DMS79 treated with DMSO at 0.1 percent for 48 hours (cell line): ENCODE data around the gene TJP3.
"Not testable (repeated sequence)": the region's sequence is repeated elsewhere in the genome, so short reads cannot be mapped to it uniquely, and the experiment has no call there.

ENCODE experiments used
- DNase-seq: peaks from one replicate; lab custom pipeline; 2025; lab: John Stamatoyannopoulos, UW

The TJP3 gene

DNA sequence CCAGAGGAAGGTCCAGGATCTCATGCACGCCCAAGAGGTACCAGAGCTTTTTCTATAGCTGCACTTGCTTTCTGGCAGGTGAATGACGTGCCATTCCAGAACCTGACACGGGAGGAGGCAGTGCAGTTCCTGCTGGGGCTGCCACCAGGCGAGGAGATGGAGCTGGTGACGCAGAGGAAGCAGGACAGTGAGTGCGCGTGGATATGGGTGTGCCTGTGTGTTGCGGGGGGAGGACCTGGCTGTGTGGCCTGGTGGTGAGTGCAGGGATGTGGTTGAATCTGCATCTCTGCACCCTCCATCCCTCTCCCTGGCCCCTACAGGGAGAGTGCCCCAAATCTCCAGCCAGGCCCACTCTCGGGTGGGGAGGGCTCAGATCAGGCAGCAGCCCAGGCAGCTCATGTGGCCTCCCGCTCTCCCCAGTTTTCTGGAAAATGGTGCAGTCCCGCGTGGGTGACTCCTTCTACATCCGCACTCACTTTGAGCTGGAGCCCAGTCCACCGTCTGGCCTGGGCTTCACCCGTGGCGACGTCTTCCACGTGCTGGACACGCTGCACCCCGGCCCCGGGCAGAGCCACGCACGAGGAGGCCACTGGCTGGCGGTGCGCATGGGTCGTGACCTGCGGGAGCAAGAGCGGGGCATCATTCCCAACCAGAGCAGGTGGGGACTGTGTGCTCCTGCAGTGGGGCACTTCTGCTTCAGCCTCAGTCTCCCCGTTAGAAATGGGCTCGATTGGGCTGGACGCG lies 30.5 kb downstream of the TJP3 start:
- DNase-seq: no peak

DNA sequence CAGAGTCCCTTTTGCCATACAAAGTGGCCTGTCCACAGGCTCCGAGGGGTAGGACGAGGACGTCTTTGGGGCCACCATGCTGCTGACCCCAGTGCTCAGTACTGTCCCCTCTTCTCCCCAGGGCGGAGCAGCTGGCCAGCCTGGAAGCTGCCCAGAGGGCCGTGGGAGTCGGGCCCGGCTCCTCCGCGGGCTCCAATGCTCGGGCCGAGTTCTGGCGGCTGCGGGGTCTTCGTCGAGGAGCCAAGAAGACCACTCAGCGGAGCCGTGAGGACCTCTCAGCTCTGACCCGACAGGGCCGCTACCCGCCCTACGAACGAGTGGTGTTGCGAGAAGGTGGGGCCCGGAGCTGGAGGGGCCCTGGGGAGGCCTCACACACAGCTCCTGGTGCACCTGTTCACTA lies 32.2 kb downstream of the TJP3 start:
- no peak for DNase-seq

DNA sequence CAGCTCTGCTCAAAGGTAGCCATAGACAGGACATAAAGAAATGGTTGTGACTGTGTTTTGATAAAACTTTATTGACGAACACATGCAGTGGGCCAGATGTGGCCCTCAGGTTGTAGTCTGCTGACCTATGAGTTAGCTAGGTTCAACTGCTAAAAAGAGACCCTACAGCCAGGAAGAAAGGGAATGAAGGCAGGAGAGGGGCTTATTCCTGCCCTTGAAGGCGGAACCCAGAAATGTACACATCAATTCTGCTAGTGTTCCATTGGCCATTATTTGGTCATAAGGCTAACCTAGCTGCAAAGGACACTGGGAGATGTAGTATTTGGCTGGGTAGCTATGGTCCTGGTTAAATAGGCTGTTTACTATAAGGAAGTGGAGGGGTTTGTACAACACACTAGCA lies 35.3 kb downstream of the TJP3 start:
- DNase-seq: no peak

- DNase-seq: no peak
Measured at GRCh38 chr19:3745363-3746045, 37.3 kb downstream of the TJP3 start.

DNA sequence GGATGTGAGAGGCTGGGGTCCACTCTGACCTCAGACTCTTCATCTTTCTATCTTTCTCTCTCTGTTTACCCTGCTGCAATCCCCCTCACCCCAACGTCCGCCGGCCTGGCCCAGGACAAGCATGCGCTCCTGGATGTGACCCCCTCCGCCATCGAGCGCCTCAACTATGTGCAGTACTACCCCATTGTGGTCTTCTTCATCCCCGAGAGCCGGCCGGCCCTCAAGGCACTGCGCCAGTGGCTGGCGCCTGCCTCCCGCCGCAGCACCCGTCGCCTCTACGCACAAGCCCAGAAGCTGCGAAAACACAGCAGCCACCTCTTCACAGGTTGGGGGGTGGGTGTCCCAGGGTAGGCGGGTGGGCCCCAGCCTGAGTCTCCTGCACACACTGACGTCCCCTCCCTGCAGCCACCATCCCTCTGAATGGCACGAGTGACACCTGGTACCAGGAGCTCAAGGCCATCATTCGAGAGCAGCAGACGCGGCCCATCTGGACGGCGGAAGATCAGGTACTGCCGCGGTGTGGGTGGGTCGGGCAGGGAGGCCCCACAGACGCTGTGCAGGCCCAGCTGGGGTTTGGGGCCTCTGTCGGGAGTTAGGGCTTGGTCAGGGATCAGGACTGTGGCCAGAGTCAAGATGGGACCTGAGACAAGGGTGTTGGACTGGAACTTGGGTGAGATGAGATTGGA lies 38.3 kb downstream of the TJP3 start:
- no peak for DNase-seq

DNA sequence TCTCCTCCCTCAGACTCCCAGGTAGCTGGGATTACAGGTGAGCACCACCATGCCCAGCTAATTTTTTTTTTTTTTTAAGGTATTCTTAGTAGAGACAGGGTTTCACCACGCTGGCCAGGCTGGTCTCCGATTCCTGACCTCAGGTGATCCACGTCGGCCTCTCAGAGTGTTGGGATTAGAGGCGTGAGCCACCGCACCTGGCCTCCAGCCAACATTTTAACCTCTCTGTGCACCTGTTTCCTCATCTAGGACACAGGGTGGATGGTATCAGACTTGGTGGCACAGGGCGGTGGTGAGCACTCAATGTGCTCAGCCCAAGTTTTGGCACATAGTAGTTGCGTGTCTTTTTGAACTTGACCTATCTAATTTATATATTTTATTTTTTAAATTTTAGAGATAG lies 40.8 kb downstream of the TJP3 start:
- no peak for DNase-seq

DNA sequence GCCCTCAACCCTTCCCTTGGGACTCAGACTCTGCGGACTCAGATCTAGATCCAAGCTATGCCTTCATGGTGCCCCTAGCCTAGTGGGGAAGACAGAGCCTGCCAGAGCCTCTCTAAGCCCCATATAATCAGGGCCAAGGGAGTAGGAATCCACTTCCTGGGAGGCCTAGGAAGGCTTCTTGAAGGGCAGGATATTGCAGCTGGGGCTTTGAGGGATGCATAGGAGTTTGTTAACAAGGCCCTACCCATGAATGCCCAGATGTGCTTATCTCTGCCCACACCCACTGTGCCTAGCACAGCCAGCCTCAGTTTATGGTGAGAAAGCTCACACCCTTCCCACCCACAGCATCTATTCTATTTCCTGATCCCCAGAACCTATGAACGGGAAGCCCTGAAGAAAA lies 42.0 kb downstream of the TJP3 start:
- DNase-seq: no peak

DNA sequence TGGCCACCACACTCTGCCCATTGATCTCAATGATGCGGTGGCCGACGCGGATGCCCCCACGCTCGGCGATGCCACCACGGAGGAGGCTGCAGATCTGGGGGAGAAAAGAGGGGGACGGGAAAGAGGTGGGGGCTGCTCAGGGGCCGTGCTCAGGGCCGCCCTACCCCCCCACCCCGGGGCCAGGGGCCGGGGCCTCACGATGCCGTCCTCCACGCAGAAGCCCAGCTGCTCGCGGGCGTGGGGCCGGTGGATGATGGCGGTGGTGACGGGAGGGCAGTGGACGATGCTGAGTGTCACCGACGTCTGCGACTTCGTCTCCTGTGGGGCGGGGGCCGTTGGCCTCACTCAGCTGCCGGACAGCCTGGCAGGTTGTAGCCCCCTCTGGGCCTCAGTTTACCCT lies 43.1 kb downstream of the TJP3 start:
- no peak for DNase-seq

DNA sequence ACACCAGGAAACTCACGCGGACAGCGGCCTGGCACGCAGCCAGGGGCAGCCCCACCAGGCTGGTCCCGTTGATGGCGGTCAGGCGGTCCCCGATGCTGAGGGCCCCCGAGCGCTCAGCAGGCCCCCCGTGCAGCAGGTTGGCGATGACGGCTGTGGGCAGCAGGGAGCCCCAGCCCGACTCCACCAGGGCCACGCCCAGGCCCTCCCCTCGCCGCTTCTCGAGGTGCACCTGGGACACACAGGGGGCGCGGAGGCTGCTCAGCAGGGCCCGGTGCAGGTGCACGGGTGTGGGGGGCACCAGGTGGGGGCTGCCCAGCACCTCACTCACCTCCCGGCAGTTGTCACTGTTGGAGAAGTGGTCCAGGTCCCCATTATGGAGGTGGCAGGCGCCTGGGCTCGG lies 44.3 kb downstream of the TJP3 start:
- DNase-seq: no peak

GRCh38 chr19:3753631-3754410 lies 45.6 kb downstream of the TJP3 start:
- no peak for DNase-seq

DNA sequence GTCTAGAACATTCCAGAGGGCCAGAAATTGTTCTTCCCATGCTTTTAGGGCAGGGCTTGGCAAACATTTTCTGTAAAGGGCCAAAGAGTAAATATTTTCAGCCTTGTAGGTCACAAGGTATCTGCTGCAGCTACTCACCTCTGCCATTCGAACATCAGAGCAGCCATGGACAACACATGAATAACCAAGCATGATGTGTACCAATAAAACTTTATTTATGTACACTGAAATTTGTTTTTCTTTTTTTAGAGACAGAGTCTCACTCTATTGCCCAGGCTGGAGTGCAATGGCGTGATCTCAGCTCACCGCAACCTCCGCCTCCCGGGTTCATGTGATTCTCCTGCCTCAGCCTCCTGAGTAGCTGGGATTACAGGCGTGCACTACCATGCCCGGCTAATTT lies 49.5 kb downstream of the TJP3 start:
- DNase-seq: not testable (repeated sequence)

- DNase-seq: not testable (repeated sequence)
Measured at GRCh38 chr19:3758297-3758696, 50.1 kb downstream of the TJP3 start.

GRCh38 chr19:3759482-3760254 lies 51.5 kb downstream of the TJP3 start:
- DNase-seq: no peak

GRCh38 chr19:3760871-3761361 lies 52.7 kb downstream of the TJP3 start:
- no peak for DNase-seq

DNA sequence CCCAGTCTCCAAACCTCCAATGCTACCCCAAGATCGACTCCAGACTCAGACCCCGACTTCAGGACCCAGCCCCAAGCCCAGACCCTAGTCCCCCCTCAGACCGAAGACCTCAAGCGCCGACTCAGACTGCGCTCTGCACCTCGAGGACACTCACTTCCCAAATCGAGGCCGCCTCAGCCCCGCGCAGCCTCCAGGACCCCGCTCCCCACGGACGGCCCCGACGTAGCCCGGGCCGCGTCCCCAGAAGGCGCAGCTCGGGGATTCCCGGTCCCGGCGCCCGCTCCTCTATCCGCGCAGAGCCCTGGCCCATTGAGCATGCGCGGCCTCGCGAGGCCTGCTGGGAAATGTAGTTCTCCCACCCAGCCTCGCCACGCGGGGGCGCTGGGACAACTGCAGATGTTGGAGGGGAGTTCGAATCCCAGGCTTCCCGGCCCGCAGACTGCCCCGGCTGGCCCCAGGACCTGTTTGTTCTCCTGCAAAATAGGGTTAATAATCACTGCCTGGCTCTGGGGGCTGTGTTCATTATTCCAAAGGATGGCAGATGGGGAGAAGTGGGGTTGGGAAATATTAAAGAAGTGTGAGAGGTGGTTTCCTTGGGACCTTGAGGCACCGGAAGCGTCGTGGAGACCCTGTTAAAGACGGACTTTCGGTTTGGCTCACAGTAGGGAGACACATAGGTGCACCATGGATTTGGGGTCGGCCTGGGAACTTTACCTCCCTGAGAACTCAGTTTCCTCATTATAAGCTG lies 53.4 kb downstream of the TJP3 start, which contains the start of gene APBA3:
Gene APBA3 (minus strand): TSS at position 311 of the 748 bp plus-strand sequence. CDS start 1,428 bp downstream, outside the sequence.
- peak; percentile 88 for DNase-seq

DNA sequence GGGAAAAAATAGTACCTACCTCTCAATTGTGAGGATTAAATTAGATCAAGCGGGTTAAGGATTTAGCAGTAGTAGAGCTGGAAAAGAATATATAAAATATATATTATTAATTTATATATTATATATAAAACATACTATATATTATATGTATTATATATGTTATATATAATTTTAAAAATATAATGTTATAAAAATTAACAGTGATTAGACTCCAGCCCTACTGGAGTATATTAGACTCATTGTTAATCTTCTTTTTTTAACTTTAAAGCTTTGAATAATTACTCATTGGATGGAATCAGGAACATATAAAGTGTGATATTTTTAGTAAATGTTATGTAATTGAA lies 53.9 kb downstream of the TJP3 start:
- DNase-seq: no peak

DNA sequence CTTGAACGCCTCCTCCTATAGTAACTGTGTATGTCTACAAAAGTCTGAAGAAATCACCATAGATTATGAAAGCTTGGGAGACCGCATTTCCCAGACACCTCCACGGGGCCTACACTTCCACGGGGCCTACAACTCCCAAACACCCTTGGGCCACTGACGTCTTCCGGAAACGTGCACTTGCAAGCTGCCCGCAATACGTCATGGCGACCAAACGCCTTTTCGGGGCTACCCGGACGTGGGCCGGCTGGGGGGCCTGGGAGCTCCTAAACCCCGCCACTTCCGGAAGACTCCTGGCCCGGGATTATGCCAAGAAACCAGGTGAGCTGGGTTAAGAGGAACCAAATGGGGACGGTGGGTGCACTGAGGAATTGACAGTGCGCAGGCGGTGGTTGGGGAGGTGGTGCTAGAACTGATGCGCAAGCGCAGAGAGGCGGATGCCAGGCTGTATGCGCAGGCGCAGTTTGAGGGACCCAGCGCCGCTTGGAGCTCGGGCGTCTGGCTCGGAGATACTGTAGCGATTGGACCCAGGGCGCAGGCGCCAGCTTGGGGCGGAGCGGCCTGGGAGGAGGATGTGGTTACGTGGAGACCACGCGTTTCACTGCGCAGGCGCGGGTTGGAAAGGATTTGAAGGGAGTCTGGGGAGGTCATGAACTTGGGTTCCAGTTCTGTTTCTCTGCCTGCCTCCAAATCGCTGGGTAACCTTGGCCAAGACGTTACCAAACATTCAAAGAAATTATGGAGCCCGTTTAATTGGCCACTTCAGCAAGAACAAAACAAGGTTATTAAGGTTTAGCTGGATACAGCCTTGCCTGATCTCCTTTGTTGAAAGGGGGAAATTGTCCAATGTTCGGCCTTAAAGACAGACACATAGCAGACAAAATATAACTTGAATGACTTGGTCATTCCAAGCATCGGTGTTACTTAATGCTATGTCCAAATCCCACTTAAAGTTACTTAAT lies 54.6 kb downstream of the TJP3 start, which contains the start of gene MRPL54:
Gene MRPL54 (plus strand): TSS at position 182 of the 959 bp plus-strand sequence. CDS start 19 bp downstream, at position 201.
- peak; percentile 96 for DNase-seq

DNA sequence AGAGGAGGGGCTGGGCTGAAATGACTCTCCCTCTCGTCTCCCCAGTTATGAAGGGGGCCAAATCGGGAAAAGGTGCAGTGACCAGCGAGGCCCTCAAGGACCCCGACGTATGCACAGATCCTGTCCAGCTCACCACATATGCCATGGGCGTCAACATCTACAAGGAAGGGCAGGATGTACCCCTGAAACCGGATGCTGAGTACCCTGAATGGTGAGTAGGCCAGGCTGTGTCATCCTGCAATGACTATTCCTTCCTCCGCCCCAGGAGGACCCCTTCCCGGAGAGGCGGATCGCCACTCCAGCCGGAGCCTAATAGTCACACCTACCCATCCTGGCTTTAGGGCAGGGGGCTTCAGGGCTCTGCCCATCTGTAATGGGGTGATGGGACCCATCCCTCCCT lies 56.9 kb downstream of the TJP3 start:
- DNase-seq: no peak

- not testable (repeated sequence) for DNase-seq
Measured at GRCh38 chr19:3765757-3766156, 57.6 kb downstream of the TJP3 start.
